ENCODE results near the gene CCNA2.

CCNA2 gene

DNA sequence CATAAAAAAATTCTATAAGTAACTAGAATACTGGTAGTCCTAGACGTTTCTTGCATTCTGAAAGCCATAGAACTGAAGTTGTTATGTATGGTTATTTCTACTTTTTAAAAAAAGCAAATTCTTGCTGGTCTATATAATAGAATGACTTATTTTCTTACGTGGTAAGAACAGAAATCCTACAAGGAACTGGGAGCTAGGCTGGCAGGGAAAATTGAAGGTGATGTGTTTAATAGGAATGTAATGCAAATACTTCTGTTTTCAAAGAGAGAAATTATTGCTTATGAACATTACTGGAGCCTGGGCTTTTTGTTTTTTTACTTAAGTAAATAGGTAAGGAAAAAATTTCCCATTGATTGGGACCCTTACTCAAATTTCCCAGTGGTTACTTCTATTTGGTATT lies 8.9 kb downstream of the CCNA2 start:
- no peak overlapping the region for H4K91ac ChIP-seq (ENCODE audit: low read length)
- H3K9ac ChIP-seq (ENCODE audit: low read length): no peak overlapping the region
- no peak overlapping the region for H3K23ac ChIP-seq (ENCODE audit: low read length in 2 of 2)
- 90% methylated on average over 2 of the region's 2 CpGs for WGBS
- no peak overlapping the region for H2BK5ac ChIP-seq (ENCODE audit: low read depth, low read length, poor library complexity, severe bottlenecking)
- H3K27ac ChIP-seq (ENCODE audit: low read length, poor library complexity, severe bottlenecking): no peak overlapping the region
- H3K9me3 ChIP-seq (ENCODE audit: control insufficient read depth, low read length): no peaks in the 10 kb centered on the region
- H3K27me3 ChIP-seq (ENCODE audit: control insufficient read depth in 1 of 2, insufficient read depth in 1 of 2, low read length in 2 of 2): no peaks in the 10 kb centered on the region
- H3K4me1 ChIP-seq (ENCODE audit: control insufficient read depth, insufficient read depth, low read depth, low read length): no peaks in the 10 kb centered on the region
- no peak overlapping the region for H2BK15ac ChIP-seq (ENCODE audit: low read depth, poor library complexity, severe bottlenecking)
- DNase-seq: no peak
- H3K36me3 ChIP-seq (ENCODE audit: control insufficient read depth in 1 of 2, insufficient read depth in 2 of 2, low read depth in 1 of 2, low read length in 2 of 2): peaks cover 3 to 86% of the 10 kb centered on the region in 2 experiments
- H2AK5ac ChIP-seq (ENCODE audit: low read length, severe bottlenecking): no peak overlapping the region
- no peak overlapping the region for H3K4ac ChIP-seq (ENCODE audit: low read depth in 1 of 2, low read length in 2 of 2)
- H3K14ac ChIP-seq (ENCODE audit: low read length in 2 of 2): no peak overlapping the region
- no peak overlapping the region for H2BK120ac ChIP-seq (ENCODE audit: low read depth, low read length)
- no peak overlapping the region for H4K8ac ChIP-seq (ENCODE audit: low read length)
- H2AFZ ChIP-seq (ENCODE audit: low read depth, low read length): no peak overlapping the region
- no peak overlapping the region for H3K4me2 ChIP-seq (ENCODE audit: low read length, poor library complexity, severe bottlenecking)
- H3K18ac ChIP-seq (ENCODE audit: low read depth in 1 of 2, low read length in 2 of 2): no peak overlapping the region
- peaks cover 1% of the 10 kb centered on the region for H3K79me1 ChIP-seq (replicated peaks; ENCODE audit: low read length, poor library complexity, severe bottlenecking)
- no peak overlapping the region for H3K4me3 ChIP-seq (ENCODE audit: insufficient read depth in 1 of 2, low read depth in 1 of 2, low read length in 2 of 2)
- no peak overlapping the region for H2BK12ac ChIP-seq (ENCODE audit: low read length in 2 of 2)

DNA sequence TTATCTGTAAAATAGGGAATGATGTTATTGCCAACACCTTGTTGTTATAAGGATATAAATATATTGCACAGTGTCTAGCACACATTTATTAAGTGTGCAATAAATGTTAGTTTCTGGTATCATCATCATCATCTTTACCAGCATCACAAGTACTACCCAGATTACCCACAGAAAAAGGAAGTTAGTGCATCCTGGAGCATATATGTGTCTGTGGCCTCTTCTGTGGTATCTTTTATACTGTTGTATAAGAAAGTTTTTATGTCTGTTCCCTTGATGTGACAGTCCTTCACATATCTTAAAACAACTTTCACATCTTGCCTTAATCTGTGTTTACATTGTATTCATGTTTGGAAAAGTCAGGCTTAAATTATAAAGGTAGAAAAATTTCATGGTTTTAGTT lies 12.6 kb downstream of the CCNA2 start:
- H2BK12ac ChIP-seq (ENCODE audit: low read length in 2 of 2): no peak overlapping the region
- no peak overlapping the region for H4K8ac ChIP-seq (ENCODE audit: low read length)
- no peak overlapping the region for H3K27ac ChIP-seq (ENCODE audit: low read length, poor library complexity, severe bottlenecking)
- H3K4me1 ChIP-seq (ENCODE audit: control insufficient read depth, insufficient read depth, low read depth, low read length): no peaks in the 10 kb centered on the region
- H3K79me1 ChIP-seq (replicated peaks; ENCODE audit: low read length, poor library complexity, severe bottlenecking): peaks cover 7% of the 10 kb centered on the region
- DNase-seq: no peak
- no peak overlapping the region for H3K9ac ChIP-seq (ENCODE audit: low read length)
- H3K9me3 ChIP-seq (ENCODE audit: control insufficient read depth, low read length): no peaks in the 10 kb centered on the region
- H3K36me3 ChIP-seq (ENCODE audit: control insufficient read depth in 1 of 2, insufficient read depth in 2 of 2, low read depth in 1 of 2, low read length in 2 of 2): peaks cover 7 to 89% of the 10 kb centered on the region in 2 experiments
- no peak overlapping the region for H3K14ac ChIP-seq (ENCODE audit: low read length in 2 of 2)
- no peak overlapping the region for H4K91ac ChIP-seq (ENCODE audit: low read length)
- H2AK5ac ChIP-seq (ENCODE audit: low read length, severe bottlenecking): no peak overlapping the region
- H3K4me2 ChIP-seq (ENCODE audit: low read length, poor library complexity, severe bottlenecking): no peak overlapping the region
- H3K4ac ChIP-seq (ENCODE audit: low read depth in 1 of 2, low read length in 2 of 2): no peak overlapping the region
- no peak overlapping the region for H3K23ac ChIP-seq (ENCODE audit: low read length in 2 of 2)
- H2BK15ac ChIP-seq (ENCODE audit: low read depth, poor library complexity, severe bottlenecking): no peak overlapping the region
- H3K18ac ChIP-seq (ENCODE audit: low read depth in 1 of 2, low read length in 2 of 2): no peak overlapping the region
- no peak overlapping the region for H2AFZ ChIP-seq (ENCODE audit: low read depth, low read length)
- no peak overlapping the region for H3K4me3 ChIP-seq (ENCODE audit: insufficient read depth in 1 of 2, low read depth in 1 of 2, low read length in 2 of 2)
- no peak overlapping the region for H2BK120ac ChIP-seq (ENCODE audit: low read depth, low read length)
- no peak overlapping the region for H2BK5ac ChIP-seq (ENCODE audit: low read depth, low read length, poor library complexity, severe bottlenecking)
- H3K27me3 ChIP-seq (ENCODE audit: control insufficient read depth in 1 of 2, insufficient read depth in 1 of 2, low read length in 2 of 2): no peaks in the 10 kb centered on the region

DNA sequence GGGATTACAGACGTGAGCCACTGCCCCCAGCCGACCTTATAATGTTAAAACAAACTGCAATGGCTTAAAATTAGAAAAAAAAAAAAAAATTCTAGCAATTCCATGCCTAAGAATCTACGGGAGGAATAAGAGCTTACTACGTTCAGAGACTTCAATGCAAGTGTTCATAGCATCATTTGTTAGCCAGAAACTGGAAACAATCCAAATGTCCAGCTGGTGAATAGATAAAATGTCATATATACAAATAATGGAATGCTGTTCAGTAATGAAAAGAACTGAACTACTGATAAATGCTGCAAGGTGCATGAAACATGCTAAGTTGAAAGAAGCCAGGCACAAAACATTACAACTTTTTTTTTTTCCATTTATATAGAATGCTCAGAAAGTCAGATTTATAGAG lies 17.3 kb downstream of the CCNA2 start:
- Histone ChIP-seq H3K4ac (ENCODE audit: low read depth in 1 of 2, low read length in 2 of 2) (no peak overlapping the region), H3K4me1 (ENCODE audit: control insufficient read depth, insufficient read depth, low read depth, low read length) (no peaks in the 10 kb centered on the region)
- 100% methylated on average over 2 of the region's 4 CpGs for WGBS

DNA sequence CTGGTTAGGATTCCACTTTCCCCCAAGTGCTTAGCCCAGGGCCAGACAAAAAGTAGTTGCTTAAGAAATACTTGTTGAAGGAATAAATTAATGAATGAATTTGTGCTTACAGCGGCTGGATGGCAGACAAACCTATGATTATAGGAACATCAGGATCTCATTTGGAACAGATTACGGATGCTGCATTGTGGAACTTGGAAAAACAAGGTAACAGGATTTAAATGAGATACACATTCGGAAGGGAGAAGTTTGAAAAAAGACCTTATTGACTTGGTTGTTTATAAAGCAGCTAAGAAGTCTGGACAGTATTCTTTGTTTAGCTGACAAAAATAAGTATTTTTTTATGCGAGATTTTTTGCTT lies 22.0 kb downstream of the CCNA2 start:
- H3K36me3 ChIP-seq (ENCODE audit: control insufficient read depth in 1 of 2, insufficient read depth in 2 of 2, low read depth in 1 of 2, low read length in 2 of 2): peaks cover 14 to 36% of the 10 kb centered on the region in 2 experiments
- H3K4ac ChIP-seq (ENCODE audit: low read depth in 1 of 2, low read length in 2 of 2): no peak overlapping the region
- H3K27me3 ChIP-seq (ENCODE audit: control insufficient read depth in 1 of 2, insufficient read depth in 1 of 2, low read length in 2 of 2): no peaks in the 10 kb centered on the region
- H3K23ac ChIP-seq (ENCODE audit: low read length in 2 of 2): no peak overlapping the region
- H3K18ac ChIP-seq (ENCODE audit: low read depth in 1 of 2, low read length in 2 of 2): no peak overlapping the region
- 37% methylated on average over 4 of the region's 4 CpGs for WGBS
- H4K91ac ChIP-seq (ENCODE audit: low read length): no peak overlapping the region
- no peak overlapping the region for H3K14ac ChIP-seq (ENCODE audit: low read length in 2 of 2)
- H3K9me3 ChIP-seq (ENCODE audit: control insufficient read depth, low read length): no peaks in the 10 kb centered on the region
- H2AFZ ChIP-seq (ENCODE audit: low read depth, low read length): peak overlapping the region; percentile 33
- no peak overlapping the region for H2BK12ac ChIP-seq (ENCODE audit: low read length in 2 of 2)
- H3K4me1 ChIP-seq (ENCODE audit: control insufficient read depth, insufficient read depth, low read depth, low read length): no peaks in the 10 kb centered on the region
- no peak overlapping the region for H2AK5ac ChIP-seq (ENCODE audit: low read length, severe bottlenecking)
- DNase-seq: no peak
- H3K4me3 ChIP-seq (ENCODE audit: insufficient read depth in 1 of 2, low read depth in 1 of 2, low read length in 2 of 2): peak overlapping the region; percentile 84 to 94
- H3K79me1 ChIP-seq (replicated peaks; ENCODE audit: low read length, poor library complexity, severe bottlenecking): peaks cover 24% of the 10 kb centered on the region
- no peak overlapping the region for H4K8ac ChIP-seq (ENCODE audit: low read length)
- peak overlapping the region; percentile 98 for H3K4me2 ChIP-seq (ENCODE audit: low read length, poor library complexity, severe bottlenecking)
- no peak overlapping the region for H3K27ac ChIP-seq (ENCODE audit: low read length, poor library complexity, severe bottlenecking)
- H2BK15ac ChIP-seq (ENCODE audit: low read depth, poor library complexity, severe bottlenecking): no peak overlapping the region
- peak overlapping the region; percentile 97 for H3K9ac ChIP-seq (ENCODE audit: low read length)
- H2BK5ac ChIP-seq (ENCODE audit: low read depth, low read length, poor library complexity, severe bottlenecking): no peak overlapping the region
- no peak overlapping the region for H2BK120ac ChIP-seq (ENCODE audit: low read depth, low read length)

More for the DNA sequence above, 17.3 kb downstream of the CCNA2 start:
- Histone ChIP-seq H3K9ac (ENCODE audit: low read length) (no peak overlapping the region), H3K27me3 (ENCODE audit: control insufficient read depth in 1 of 2, insufficient read depth in 1 of 2, low read length in 2 of 2) (no peaks in the 10 kb centered on the region), H4K8ac (ENCODE audit: low read length) (no peak overlapping the region), H3K9me3 (ENCODE audit: control insufficient read depth, low read length) (no peaks in the 10 kb centered on the region), H3K4me2 (ENCODE audit: low read length, poor library complexity, severe bottlenecking) (no peak overlapping the region), H3K18ac (ENCODE audit: low read depth in 1 of 2, low read length in 2 of 2) (no peak overlapping the region), H3K14ac (ENCODE audit: low read length in 2 of 2) (no peak overlapping the region), H3K4me3 (ENCODE audit: insufficient read depth in 1 of 2, low read depth in 1 of 2, low read length in 2 of 2) (no peak overlapping the region), H2BK15ac (ENCODE audit: low read depth, poor library complexity, severe bottlenecking) (no peak overlapping the region), H2BK120ac (ENCODE audit: low read depth, low read length) (no peak overlapping the region), H3K23ac (ENCODE audit: low read length in 2 of 2) (no peak overlapping the region), H2AK5ac (ENCODE audit: low read length, severe bottlenecking) (no peak overlapping the region), H2BK12ac (ENCODE audit: low read length in 2 of 2) (no peak overlapping the region), H2AFZ (ENCODE audit: low read depth, low read length) (no peak overlapping the region), H4K91ac (ENCODE audit: low read length) (no peak overlapping the region), H3K79me1 (replicated peaks; ENCODE audit: low read length, poor library complexity, severe bottlenecking) (peaks cover 26% of the 10 kb centered on the region), H3K36me3 (ENCODE audit: control insufficient read depth in 1 of 2, insufficient read depth in 2 of 2, low read depth in 1 of 2, low read length in 2 of 2) (peaks cover 16 to 76% of the 10 kb centered on the region in 2 experiments), H3K27ac (ENCODE audit: low read length, poor library complexity, severe bottlenecking) (no peak overlapping the region), H2BK5ac (ENCODE audit: low read depth, low read length, poor library complexity, severe bottlenecking) (no peak overlapping the region)
- DNase-seq: no peak

Measured in mesenchymal stem cell (in vitro differentiated cells and primary cell).